IPS DF 4.7 (cell line): ENCODE data around the gene TET2.

Source experiments
- DNase-seq: peaks from one replicate; pipeline ENCODE4 v3.0.0-alpha.2; 2013; ENCODE audit warnings: low spot score; ENCODE audit errors: extremely low read depth

The TET2 gene

DNA sequence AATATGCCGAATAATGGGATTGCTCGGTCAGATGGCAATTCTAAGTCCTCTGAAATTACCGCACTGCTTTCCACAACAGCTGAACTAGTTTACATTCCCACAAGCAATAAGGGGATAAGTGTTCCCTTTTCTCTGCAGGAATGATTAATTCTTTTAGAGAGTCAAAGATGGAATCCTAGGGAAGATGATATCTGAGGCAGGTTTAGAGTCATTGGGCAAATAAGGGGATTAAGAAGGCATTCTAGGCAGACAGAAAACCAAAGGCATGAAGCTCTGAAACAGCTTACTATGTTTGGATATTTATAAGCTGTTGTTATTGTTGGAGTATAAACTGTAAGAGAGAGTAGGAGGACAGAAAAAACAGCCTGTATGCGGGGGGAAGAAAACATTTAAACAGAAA, 85.7 kb downstream of the TET2 start:
- no peak for DNase-seq

DNA sequence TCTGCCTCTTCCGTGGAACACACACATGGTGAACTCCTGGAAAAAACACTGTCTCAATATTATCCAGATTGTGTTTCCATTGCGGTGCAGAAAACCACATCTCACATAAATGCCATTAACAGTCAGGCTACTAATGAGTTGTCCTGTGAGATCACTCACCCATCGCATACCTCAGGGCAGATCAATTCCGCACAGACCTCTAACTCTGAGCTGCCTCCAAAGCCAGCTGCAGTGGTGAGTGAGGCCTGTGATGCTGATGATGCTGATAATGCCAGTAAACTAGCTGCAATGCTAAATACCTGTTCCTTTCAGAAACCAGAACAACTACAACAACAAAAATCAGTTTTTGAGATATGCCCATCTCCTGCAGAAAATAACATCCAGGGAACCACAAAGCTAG, 87.9 kb downstream of the TET2 start:
- DNase-seq = no peak

GRCh38 chr4:105236202-105236915, 89.7 kb downstream of the TET2 start:
- DNase-seq = no peak

- DNase-seq = no peak
Measured at GRCh38 chr4:105236916-105237311, 90.2 kb downstream of the TET2 start.

DNA sequence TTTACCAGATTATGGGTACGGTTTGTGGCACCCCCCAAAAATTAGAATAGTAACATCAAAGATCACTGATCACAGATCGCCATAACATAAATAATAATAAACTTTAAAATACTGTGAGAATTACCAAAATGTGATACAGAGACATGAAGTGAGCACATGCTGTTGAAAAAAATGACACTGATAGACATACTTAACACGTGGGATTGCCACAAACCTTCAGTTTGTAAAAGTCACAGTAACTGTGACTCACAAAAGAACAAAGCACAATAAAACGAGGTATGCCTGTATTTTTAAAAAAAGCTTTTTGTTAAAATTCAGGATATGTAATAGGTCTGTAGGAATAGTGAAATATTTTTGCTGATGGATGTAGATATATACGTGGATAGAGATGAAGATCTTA, 93.4 kb downstream of the TET2 start:
- no peak for DNase-seq

- no peak for DNase-seq
Measured at GRCh38 chr4:105241451-105241850, 94.8 kb downstream of the TET2 start.

DNA sequence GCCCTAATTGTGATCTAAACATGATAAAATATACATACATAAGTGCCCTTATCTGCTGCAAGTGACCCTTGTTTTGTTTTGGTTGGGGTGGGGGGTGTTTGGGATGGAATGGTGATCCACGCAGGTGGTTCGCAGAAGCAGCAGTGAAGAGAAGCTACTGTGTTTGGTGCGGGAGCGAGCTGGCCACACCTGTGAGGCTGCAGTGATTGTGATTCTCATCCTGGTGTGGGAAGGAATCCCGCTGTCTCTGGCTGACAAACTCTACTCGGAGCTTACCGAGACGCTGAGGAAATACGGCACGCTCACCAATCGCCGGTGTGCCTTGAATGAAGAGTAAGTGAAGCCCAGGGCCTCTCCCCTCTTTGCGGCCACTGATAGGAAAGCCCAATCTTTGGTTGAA, 96.8 kb downstream of the TET2 start:
- no peak for DNase-seq

- DNase-seq = no peak
Measured at GRCh38 chr4:105246712-105247111, 100.0 kb downstream of the TET2 start.

DNA sequence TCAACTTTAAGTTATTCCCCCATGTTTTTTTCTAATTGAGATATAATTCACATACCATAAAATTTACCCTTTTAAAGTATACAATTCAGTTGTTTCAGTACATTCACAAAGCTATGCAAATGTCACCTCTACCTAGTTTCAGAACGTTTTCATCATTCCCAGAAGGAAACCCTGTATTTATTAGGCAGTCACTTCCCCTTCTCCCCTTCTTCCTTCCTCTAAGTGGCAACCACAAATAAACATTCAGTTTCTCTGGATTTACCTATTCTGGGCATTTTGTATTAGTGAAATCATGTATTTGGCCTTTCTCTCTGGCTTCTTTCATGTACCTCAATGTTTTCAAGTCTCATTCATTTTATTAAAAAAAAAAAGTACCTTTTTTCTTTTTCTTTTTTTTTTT, 101.9 kb downstream of the TET2 start:
- no peak for DNase-seq

DNA sequence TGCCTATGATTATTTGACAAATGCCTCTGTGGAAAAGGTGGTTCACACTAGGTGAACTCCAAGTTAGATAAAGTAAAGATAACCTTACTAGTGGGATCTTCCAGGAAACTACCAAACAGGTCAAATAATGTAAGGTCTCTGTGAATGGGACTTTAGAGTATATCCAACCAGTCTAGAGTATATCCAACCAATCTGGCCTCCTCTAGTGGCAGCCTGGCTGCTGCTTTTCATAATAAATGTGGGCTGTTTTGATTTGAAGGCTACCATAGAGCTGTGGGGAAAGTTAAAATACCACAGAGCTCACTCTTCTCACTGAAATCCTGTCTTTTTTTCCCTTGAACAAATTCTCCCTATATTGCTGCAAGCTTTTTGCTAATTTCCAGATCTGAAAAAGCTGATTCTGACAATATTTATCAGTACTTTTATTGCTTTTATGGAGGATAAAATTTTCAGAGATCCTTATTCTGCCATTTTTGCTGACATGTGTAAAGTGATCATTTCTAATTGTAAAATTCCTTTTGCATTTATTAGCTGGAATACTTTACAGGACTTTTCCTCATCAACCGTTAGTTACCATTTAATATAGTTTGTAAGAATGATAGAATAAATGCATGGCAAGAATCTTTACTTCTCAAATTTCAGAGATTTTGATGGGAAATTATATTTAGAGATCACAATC, 111.3 kb downstream of the TET2 start:
- DNase-seq = no peak

- no peak for DNase-seq
Measured at GRCh38 chr4:105265689-105266088, 119.0 kb downstream of the TET2 start.

- no peak for DNase-seq
Measured at GRCh38 chr4:105267280-105267679, 120.6 kb downstream of the TET2 start.

- no peak for DNase-seq
Measured at GRCh38 chr4:105272002-105272401, 125.3 kb downstream of the TET2 start.

GRCh38 chr4:105273230-105273629, 126.6 kb downstream of the TET2 start:
- no peak for DNase-seq

- DNase-seq = no peak
Measured at GRCh38 chr4:105274090-105274489, 127.4 kb downstream of the TET2 start.

- DNase-seq = no peak
Measured at GRCh38 chr4:105274504-105274903, 127.8 kb downstream of the TET2 start.

DNA sequence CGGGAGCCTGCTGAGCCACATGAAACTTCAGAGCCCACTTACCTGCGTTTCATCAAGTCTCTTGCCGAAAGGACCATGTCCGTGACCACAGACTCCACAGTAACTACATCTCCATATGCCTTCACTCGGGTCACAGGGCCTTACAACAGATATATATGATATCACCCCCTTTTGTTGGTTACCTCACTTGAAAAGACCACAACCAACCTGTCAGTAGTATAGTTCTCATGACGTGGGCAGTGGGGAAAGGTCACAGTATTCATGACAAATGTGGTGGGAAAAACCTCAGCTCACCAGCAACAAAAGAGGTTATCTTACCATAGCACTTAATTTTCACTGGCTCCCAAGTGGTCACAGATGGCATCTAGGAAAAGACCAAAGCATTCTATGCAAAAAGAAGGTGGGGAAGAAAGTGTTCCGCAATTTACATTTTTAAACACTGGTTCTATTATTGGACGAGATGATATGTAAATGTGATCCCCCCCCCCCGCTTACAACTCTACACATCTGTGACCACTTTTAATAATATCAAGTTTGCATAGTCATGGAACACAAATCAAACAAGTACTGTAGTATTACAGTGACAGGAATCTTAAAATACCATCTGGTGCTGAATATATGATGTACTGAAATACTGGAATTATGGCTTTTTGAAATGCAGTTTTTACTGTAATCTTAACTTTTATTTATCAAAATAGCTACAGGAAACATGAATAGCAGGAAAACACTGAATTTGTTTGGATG, 129.9 kb downstream of the TET2 start:
- no peak for DNase-seq

GRCh38 chr4:105277702-105278101, 131.0 kb downstream of the TET2 start:
- DNase-seq = no peak

DNA sequence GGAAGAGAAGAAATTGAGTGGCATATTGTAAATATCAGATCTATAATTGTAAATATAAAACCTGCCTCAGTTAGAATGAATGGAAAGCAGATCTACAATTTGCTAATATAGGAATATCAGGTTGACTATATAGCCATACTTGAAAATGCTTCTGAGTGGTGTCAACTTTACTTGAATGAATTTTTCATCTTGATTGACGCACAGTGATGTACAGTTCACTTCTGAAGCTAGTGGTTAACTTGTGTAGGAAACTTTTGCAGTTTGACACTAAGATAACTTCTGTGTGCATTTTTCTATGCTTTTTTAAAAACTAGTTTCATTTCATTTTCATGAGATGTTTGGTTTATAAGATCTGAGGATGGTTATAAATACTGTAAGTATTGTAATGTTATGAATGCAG, 132.6 kb downstream of the TET2 start:
- DNase-seq = no peak

DNA sequence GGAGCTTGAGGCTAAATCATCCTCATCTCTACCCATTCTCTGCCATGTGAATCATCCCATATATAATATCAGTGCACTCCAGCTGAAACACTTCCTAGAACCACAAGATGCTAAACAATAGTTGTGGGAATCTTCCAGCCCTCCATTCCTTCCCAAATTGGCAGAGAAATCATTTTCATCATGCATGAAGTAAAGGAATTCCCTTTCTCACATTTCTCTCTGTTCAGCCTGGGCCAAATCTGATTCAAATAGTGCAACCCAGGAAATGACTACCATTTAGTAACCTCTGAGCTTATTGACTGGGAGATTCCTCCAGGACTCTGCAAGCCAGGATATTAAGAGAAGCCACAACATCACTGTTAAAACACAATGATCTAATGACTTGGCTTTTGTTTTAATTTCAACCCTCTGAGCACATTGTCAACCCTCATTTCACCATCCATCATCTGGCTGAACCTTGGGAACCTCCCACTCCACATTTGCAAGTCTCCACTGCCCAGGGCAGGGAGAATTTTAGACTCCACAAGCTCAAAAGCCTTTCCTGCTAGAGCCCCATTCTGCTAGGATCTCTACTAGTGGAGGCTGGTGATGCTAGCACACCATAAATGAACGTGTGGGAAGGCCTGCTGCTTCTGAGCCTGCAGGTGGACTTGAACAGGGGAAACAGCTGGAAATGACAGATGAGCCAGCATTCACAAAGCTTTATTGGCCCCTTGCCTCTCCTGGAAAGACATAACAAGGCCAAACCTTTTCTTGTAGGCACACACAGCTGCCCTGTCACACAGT, 133.9 kb downstream of the TET2 start:
- DNase-seq = no peak

DNA sequence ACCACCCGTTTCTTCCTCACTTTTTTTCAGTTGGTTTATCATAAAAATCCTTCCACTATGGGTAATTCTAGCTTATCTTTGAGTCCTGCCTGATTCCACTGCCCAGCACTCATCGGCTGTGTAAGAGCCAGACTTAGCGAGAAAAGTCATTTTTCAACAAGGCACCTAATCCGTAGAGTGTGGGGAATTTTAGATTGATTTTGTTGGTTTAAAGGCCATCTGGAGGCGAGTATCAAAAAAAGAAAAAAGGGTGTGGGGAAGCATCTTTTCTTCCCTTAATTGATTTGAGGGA, 134.4 kb downstream of the TET2 start:
- DNase-seq = no peak

DNA sequence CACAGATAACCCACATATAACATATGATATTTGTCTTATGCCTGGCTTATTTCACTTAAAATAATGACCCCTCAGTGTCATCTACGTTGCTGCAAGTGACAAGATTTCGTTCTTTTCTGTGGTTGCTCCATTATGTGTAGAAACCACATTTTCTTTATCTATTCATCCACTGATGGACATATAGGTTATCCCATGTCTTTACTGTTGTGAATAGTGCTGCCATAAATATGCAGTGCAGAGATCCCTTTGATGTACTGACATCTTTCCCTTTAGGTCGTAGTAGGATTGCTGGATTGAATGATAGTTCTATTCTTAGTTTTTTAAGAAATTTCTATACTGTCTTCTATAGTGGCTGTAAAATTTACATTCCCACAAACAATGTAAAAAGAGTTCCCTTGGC, 135.8 kb downstream of the TET2 start:
- no peak for DNase-seq
